HG02678 (cell line): Measurements from ENCODE around the gene SETD1A.

ENCODE experiments used
- ATAC-seq: cut with Tn5 transposase; IDR thresholded peaks from one replicate; pipeline ENCODE4 v1.9.1; 2021; ENCODE audit warnings: mild to moderate bottlenecking, moderate library complexity; ENCODE audit not compliant: unreplicated experiment

SETD1A gene

DNA sequence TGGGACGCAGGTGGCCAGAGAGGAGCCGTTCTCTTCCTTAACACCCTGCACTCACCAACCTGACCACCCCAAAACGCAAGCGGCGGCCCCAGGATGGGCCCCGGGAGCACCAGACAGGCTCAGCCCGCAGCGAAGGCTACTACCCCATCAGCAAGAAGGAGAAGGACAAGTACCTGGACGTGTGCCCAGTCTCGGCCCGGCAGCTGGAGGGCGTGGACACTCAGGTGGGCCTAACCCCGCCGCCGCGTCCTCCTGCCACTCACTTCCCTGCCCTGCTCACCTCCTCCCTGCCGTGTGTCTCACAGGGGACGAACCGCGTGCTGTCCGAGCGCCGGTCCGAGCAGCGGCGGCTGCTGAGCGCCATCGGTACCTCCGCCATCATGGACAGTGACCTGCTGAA is 22.9 kb downstream of the SETD1A start:
- ATAC-seq: no peak

DNA sequence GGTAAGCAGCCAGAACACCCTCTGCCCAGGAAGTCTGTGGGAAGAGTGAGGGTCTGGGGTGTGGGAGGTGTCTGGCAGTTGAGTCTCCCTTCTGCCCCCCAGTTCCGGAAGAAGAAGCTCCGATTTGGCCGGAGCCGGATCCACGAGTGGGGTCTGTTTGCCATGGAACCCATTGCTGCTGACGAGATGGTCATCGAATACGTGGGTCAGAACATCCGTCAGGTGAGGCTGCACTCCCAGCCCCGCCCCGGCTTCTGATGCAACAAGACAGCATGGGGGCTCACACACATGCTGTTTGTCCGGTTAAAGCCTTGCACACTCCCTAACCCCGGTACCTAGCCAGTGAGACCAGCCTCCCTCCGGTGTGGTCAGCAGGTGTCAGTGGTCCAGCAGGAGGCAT is 23.4 kb downstream of the SETD1A start:
- no peak for ATAC-seq

DNA sequence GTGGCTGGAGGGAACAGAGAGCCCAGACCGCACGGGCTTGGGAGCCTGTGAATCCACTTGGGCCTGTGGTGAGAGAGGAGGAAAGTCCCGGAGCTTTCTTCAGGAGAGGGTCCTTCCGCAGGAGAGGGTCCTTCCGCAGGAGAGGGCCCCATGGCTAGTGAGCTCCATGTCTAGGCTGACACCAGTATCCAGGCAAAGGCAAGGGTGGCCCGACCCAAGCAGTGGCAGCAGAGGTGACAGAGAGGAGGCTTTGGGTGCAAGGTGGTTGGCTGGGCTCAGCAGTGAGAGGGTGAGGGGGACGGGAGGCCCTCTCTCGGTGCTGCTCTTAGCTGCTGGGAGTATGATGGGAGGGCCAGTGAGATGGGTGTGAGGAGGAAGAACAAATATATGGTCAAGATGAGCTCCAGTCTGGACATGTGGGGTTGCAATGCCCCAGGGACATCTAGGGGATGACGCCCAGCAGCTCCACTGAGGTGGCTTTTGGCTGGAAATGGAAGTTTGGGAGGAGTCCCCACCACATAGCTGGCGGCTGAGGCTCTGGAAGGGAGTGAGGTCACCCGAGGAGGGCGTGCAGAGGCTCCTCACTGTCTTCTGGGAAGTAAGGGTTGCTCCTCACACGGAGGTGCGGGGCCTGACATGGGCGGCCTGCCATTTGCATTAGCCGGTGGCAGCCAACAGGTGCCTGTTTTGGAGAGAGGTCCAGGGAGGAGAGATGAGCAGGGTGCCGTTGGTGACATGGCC is 25.2 kb downstream of the SETD1A start:
- ATAC-seq: no peak

DNA sequence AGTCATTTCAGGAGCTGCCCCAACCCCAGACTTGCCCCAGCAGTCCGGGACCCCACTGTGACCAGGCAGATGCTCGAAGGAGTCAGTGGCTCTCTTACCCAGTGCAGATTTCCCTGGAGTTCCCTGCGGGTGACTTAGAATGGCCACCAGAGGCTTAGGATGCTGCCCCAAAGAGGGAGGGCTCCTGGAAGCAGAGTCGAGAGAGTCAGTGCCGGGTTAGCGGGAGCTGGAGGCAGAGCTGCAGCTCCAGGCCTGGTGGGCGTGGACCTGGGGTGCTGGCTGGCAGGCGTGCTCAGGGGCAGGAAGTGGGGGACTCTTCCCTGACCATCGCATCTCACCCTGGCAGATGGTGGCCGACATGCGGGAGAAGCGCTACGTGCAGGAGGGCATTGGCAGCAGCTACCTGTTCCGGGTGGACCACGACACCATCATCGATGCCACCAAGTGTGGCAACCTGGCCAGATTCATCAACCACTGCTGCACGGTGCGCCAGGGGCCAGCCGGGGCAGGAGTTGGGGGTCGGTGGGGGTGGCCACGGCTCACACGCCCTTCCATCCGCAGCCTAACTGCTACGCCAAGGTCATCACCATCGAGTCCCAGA is 25.8 kb downstream of the SETD1A start:
- ATAC-seq: no peak

DNA sequence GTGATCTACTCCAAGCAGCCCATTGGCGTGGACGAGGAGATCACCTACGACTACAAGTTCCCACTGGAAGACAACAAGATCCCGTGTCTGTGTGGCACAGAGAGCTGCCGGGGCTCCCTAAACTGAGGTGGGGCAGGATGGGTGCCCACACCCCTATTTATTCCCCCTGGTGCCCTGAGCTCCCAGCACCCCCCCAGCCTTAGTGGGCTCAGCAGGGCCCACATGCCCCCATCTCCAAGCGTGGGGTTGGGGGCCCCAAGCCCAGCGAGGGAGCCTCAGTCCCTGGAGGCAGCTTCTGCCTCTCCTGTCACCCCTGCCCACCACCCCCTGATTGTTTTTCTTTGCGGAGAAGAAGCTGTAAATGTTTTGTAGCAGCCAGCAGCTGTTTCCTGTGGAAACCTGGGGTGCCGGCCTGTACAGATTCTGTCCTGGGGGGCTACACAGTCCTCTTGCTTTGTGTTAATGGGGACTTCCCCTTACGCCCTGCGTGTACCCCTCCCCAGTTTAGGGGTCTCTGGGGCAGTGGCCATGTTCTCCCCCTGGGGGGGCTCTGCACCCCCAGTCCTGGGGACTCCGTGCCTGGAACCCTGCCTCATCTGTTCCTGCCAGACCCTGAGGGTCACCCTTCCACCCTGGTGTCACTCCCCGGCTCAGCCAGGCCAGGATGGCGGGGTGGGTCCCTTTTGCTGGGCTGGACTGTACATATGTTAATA is 26.5 kb downstream of the SETD1A start:
- no peak for ATAC-seq

DNA sequence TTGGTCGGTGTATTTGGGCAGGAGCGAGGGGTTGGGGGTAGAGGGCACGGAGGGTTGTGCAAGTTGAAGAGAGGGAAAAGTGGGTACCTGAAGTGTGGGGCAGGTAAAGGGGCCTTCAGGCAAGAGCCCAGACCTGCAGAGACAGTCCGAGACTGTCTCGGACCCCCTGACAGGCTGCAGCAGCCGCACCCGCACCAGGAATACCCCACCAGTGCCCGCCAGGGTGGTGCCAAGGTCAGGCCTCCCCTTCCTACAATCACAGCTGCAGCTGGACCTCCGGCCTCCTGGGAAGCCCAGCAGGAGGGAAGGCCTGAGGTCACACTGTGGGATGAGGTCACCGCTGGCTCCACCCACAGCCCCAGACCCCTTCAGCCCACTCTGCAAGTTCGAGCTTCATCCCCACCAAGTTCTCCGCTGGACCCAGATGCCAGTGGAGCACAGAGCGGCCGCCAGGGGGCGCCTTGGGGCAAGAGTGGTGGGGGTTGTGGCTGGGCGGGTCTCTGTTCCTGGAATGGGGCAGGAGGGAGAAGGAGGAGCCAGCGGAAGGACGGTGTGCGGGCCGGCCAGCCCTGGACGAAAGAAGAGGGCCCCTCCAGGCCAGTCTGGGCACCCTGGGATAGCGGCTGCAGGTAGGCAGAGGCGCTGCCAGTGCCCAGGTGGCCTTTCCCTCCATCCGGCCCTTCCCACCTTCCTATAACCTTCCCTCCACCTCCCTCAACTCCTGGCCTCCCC is 27.3 kb downstream of the SETD1A start, which contains the start of gene HSD3B7:
Gene HSD3B7 (plus strand): TSS at position 539 of the 732 bp plus-strand sequence. CDS start 452 bp downstream, outside the sequence.
- ATAC-seq: no peak

DNA sequence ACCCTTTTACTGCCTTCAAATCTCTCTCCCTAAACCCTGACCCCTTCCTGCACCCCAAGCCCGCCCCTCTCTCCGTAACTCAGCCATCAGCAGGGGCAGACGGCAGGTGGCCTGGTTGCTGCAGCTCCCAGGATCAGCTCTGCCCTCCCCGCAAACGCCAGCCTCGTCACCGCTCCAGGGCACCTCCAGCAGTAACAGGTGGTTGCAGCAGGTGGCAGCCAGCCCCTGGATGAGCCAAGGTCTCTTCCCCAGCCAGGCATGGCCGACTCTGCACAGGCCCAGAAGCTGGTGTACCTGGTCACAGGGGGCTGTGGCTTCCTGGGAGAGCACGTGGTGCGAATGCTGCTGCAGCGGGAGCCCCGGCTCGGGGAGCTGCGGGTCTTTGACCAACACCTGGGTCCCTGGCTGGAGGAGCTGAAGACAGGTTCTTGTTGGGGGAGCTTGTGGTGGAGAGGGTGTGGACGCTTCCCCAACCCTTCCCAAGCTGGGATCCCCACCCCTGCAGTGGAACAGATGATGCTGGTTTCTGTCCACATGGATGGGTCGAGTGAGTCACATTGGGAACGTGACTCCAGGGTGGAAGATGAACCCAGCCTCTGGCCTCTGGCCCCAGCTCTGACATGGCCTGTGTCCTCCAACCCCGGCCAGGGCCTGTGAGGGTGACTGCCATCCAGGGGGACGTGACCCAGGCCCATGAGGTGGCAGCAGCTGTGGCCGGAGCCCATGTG is 28.0 kb downstream of the SETD1A start:
- no peak for ATAC-seq

DNA sequence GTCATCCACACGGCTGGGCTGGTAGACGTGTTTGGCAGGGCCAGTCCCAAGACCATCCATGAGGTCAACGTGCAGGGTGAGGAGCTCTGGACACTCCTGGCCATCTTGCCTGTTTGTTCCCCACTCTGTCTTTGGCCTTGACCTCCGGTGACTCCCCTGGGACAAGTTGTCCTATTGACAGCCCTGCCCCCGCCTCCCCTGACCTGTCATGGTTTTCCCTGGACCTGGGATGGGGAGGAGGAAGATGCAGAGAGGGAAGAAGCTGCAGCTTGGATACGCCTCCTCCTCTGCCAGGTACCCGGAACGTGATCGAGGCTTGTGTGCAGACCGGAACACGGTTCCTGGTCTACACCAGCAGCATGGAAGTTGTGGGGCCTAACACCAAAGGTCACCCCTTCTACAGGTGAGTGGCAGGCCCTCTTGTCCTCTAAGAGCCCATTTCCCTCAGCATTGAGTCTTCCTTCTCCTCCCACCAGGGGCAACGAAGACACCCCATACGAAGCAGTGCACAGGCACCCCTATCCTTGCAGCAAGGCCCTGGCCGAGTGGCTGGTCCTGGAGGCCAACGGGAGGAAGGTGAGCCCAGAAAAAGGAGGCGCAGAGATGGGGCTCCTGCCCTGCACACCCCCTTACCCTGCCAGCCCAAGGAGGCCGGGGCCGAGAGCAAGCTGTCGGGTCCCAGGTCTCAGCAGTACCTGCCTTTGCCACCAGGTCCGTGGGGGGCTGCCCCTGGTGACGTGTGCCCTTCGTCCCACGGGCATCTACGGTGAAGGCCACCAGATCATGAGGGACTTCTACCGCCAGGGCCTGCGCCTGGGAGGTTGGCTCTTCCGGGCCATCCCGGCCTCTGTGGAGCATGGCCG is 28.8 kb downstream of the SETD1A start:
- no peak for ATAC-seq

DNA sequence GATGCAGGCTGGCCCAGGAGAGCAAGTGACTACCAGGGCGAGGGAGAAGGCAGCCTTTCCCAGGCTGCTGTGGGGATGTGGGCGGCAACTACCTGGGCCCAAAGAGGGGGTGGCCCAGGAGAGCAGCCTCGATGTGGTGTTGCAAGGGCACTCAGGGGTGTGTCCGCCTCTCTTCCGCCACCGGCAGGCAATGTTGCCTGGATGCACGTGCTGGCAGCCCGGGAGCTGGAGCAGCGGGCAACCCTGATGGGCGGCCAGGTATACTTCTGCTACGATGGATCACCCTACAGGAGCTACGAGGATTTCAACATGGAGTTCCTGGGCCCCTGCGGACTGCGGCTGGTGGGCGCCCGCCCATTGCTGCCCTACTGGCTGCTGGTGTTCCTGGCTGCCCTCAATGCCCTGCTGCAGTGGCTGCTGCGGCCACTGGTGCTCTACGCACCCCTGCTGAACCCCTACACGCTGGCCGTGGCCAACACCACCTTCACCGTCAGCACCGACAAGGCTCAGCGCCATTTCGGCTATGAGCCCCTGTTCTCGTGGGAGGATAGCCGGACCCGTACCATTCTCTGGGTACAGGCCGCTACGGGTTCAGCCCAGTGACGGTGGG is 30.1 kb downstream of the SETD1A start:
- no peak for ATAC-seq

DNA sequence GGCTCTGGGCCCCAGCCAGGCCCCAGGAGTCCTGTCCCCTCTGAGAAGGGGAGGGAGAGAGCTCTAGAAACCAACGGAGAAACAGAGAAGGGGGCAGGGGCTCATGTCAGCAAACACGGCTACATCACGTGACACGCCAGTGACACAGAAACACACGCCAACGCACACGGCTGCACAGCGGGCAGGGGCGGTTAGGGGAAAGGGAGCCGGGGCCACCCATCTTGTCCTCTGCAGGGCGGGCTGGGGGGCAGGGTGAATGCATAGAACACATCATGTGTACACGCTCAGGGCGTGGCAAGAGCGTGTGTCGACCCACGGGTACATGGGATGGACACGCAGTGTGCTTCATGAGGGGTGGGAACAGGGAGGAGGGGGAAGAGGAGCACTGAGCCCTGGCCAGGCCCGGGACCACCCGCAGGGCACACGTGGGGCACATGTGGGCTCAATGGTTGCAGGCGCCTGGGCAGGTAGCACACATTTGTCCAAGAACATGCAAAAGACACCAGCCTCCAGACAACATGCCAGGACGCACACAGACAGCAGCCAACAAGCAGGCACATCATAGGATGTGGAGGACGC is 32.0 kb downstream of the SETD1A start:
- no peak for ATAC-seq

DNA sequence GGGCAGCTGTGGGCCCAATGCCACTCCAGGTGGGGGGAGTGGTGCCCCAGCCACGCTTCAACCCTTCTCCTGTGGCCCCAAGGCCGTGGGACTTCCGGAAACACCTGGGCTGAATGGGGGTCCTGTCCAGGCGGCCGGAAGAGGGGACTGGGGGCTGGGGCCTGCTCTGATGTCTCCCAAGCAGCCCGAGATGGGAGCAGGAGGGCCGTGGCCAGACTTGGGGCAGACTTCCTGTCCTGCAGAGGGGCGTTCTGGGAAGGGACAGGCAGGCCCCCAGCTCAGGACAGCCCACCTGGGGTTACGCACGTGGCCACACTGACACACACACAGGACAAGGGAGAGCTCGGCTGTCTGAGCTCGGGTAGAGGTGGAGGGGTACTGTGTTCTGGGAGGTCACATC is 32.6 kb downstream of the SETD1A start:
- ATAC-seq: no peak

DNA sequence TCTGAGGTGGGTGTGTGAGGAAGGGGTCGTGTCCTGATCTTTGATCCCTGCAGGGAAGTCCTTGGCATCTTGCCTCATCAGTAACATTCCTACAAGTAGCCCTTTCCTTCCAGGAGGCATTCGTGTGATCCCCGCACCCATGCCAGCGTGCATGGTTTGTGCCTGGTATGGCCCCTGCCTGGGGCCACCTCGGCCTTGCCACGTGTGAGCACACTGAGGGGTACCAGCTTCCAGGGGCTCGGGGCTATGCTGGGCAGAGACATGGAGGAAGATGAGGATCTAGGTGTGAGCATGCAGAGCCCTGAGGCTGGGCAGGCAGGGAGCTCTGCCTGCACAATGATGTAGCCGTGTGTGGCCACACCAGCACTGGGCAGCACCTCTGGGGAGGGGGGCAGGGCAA is 33.5 kb downstream of the SETD1A start:
- no peak for ATAC-seq

DNA sequence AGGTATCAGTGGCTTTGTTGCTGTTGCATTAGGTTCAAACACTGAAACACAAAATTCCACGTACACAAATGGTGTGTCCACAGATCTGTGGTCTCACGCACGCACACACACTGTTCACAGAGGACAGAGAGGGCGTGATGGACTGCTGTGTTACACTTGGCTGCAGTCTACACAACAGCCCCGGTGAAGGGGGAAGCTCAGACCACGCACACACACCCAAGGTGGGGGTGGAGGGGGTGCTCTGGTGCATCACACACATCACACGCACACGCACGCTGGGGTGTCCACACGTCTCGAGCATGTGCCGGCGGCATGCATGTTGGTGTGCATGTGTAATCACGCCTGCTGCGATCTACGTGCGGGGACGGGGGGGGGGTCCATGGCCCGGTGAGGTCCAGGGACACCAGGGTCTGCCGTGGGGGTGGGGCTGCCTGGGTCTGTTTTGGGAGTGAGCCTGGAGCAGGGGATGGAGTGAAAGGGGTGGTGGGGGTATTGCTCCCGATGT is 34.8 kb downstream of the SETD1A start:
- no peak for ATAC-seq

DNA sequence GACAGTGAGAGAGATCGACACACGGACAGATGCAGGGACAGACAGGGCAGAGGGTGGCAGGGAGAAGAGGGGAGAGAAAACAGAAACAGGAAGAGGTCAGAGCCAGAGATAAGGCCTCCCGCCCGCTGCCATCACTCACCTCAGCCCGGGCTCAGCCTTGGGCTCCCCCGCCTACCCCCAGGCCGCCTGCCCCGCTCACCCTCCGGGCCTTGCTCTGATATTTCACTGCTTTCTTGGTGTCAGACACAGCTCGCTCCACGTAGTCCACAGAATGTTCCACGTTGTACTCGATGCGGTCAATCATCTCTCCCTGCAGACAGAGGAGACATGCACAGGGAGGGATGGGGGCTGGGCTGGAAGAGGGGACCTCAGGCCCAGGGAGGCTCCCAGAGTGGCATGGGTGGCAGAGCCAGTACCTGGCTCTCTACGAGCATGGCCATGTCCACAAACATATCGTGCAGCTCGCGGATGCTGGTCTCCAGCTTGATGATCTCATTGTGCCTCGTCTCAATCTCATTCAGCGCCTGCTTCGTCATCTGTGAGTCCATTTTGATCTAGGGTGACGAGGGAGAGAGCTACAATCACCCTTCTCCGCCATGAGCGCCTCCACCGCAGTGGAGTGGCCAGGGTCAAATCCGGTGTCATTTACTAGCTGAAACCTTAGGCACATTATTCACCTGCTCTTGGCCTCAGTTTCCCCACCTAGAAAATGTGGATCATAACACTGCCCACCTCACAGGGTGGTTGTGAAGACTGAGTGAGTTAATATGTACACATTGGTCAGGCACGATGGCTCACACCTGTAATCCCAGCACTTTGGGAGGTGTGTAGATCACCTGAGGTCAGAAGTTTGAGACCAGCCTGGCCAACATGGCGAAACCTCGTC is 35.6 kb downstream of the SETD1A start:
- no peak for ATAC-seq

DNA sequence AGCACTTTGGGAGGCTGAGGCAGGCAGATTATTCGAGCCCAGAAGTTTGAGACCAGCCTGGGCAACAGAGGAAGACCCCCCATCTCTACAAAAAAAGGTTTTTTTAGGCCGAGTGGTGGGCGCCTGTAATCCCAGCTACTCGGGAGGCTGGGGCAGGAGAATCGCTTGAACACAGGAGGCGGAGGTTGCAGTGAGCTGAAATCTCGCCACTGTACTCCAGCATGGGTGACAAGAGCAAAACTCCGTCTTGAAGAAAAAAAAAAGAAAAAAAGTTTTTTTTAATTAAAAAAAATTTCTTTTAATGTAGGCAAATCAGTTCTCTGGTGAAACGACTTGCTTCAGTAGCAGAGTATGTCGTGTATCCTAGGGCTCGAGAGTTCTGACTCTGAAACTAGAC is 38.4 kb downstream of the SETD1A start:
- no peak for ATAC-seq

DNA sequence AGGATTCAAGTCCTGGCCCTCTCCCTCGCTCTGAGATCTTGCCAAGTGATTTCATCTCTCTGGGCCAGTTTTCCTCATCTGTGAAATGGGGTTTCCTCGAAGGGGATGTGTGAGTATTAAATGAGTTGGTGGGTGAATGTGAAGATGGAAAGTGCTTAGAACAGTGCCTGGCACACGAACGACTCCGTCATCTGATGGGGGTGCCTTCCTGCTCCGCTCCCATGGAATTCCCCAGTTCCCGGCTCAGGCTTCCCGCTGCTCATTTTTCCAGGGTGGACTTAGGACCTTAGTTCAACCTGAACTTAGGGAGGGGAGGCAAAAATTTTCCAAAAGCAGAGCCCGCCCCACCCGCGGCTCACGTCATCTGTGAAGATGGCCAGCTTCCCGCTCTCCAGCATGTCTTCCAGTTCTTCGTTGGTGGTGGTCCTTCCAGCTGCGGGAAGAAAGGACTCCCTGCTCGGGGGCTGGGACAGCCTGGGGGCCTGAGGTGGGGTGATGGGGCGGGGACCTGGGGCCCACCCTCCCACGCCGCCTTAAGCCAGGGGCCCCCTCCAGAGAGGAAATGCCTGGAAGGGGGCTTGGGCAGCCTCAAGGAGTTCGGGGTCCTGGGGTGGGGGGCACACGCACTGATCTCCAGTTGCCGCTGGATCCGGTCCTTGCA is 38.9 kb downstream of the SETD1A start:
- ATAC-seq: peak; percentile 7

DNA sequence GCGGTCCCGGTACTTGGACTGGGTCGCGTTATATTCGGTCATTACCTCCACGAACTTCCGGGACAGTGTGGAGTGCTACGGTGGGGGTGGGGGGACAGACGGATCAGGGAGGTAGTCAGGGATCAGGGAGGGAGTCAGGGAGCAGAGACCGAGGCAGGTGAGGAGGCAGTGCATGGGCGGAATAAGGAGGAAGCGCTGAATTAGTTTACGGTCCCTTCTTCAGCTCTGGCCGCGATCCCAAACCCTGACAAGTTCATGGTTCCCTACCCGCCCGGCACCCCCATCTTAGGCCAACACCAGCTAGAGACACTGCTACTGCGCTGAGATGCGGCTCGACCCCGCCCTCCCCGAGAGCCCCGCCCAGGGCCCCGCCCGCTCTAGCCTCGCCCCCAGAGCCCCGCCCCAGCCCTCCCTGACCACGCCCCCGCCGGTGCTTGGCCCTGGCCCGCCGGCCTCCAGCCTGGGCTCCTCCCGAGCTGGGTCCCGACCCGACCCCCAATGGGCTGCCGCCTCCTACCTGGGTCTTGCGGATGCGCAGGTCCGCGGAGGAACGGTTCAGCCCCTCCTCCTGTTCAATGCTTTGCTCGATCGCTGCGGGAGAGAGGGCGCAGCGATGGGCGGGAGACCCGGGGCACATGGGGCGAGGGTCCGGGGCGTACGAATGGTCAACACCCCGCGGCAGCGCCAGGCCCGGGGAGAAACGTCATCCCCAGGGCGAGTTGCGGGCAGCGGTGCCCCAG is 39.6 kb downstream of the SETD1A start:
- ATAC-seq: peak; percentile 76
